Transverse colon (tissue), 4 donors: ENCODE results near the gene DENND1A.

Experiments
- CTCF ChIP-seq, 5 experiments: fragments of 200-600 bp in 3 of 5; fragments of 450-650 bp in 2 of 5; sonication (generic) in 3 of 5; IDR thresholded peaks; 1 replicate in 2 of 5; 2 replicates in 3 of 5; pipeline ENCODE4 v1.5.1; 2016 to 2017; ENCODE audit warnings: antibody characterized with exemption in 5 of 5, inconsistent platforms in 3 of 5, mild to moderate bottlenecking in 2 of 5, moderate library complexity in 1 of 5
- EP300 ChIP-seq: sonication (generic); formaldehyde crosslinking; IDR thresholded peaks from one replicate; pipeline ENCODE4 v1.6.1; 2017; ENCODE audit warnings: antibody characterized with exemption, low read depth
- POLR2A ChIP-seq: fragments of 450-650 bp; IDR thresholded peaks from one replicate; pipeline ENCODE4 v1.6.1; 2016; ENCODE audit warnings: antibody characterized with exemption, mild to moderate bottlenecking, moderate library complexity
- POLR2AphosphoS5 ChIP-seq, 3 donors: sonication (generic); formaldehyde crosslinking; IDR thresholded peaks; one replicate each; pipeline ENCODE4 v1.6.1; 2016; ENCODE audit warnings: antibody characterized with exemption in 3 of 3

- TF ChIP-seq POLR2A (no peak), POLR2AphosphoS5 (IDR thresholded peaks at IDR 0.05) (no peak), CTCF (IDR thresholded peaks at IDR 0.05) (no peak), EP300 (no peak)
These were observed 594.0 kb downstream of the DENND1A start for GRCh38 chr9:123335986-123336329.
